Measurements from ENCODE around the gene FLG2.
"Not testable (repeated sequence)": the region's sequence is repeated elsewhere in the genome, so short reads cannot be mapped to it uniquely, and the experiment has no call there.

The FLG2 gene

GRCh38 chr1:152309955-152310354, 49.9 kb downstream of the FLG2 start:
- no peak for DNase-seq

- not testable (repeated sequence) for DNase-seq
Observed at GRCh38 chr1:152309320-152309901, 50.4 kb downstream of the FLG2 start.

GRCh38 chr1:152308758-152309157, 51.0 kb downstream of the FLG2 start:
- DNase-seq, result not testable (repeated sequence)

GRCh38 chr1:152307970-152308369, 51.8 kb downstream of the FLG2 start:
- DNase-seq, result not testable (repeated sequence)

GRCh38 chr1:152306123-152306522, 53.7 kb downstream of the FLG2 start:
- not testable (repeated sequence) for DNase-seq

- not testable (repeated sequence) for DNase-seq
Observed at GRCh38 chr1:152304773-152305172, 55.0 kb downstream of the FLG2 start.

- not testable (repeated sequence) for DNase-seq
Observed at GRCh38 chr1:152303139-152303872, 56.5 kb downstream of the FLG2 start.
